H1 (cell line): ENCODE measurements around the gene TLCD3A. TPM values are rescaled to one million over a fixed set of nuclear protein-coding genes. Genes with fewer than 3 reads are reported as not detected.

Experiments used
- CHD2 ChIP-seq: IDR thresholded peaks from 2 replicates; pipeline ENCODE4 v1.6.1; 2012; ENCODE audit warnings: low read length, improper control_type of control experiment
- GABPA ChIP-seq: IDR thresholded peaks from 2 replicates; pipeline ENCODE4 v1.6.1; 2011; ENCODE audit warnings: mild to moderate bottlenecking, low read length, moderate library complexity, borderline replicate concordance; ENCODE audit not compliant: insufficient read depth
- RAD21 ChIP-seq, 2 experiments: IDR thresholded peaks in 1 of 2; conservative IDR thresholded peaks in 1 of 2; 2 replicates each; pipeline ENCODE4 v1.6.1; 2011; ENCODE audit warnings: low read depth in 2 of 2, low read length in 2 of 2, improper control_type of control experiment in 1 of 2, inconsistent platforms in 1 of 2, mild to moderate bottlenecking in 1 of 2, moderate library complexity in 1 of 2
- RBBP5 ChIP-seq: IDR thresholded peaks from 2 replicates; pipeline ENCODE4 v1.7.1; 2012; ENCODE audit warnings: low read depth, mild to moderate bottlenecking, inconsistent platforms, low read length, moderate library complexity, borderline replicate concordance
- RXRA ChIP-seq: IDR thresholded peaks from 2 replicates; pipeline ENCODE4 v1.6.1; 2011; ENCODE audit warnings: low read depth, mild to moderate bottlenecking, low read length, moderate library complexity; ENCODE audit not compliant: insufficient read depth
- SRF ChIP-seq: IDR thresholded peaks from 2 replicates; pipeline ENCODE4 v1.6.1; 2011; ENCODE audit warnings: mild to moderate bottlenecking, low read depth, low read length, moderate library complexity
- polyA plus RNA-seq, 7 experiments: library from polyadenylated mRNA; depleted of rRNA in 3 of 7; stranded (reverse) in 5 of 7; unstranded in 2 of 7; fragments of >200 nt in 5 of 7; fragments of 200-250 nt in 2 of 7; gene quantifications; 1 replicate in 5 of 7; 2 replicates in 1 of 7; 4 replicates in 1 of 7; pipeline versions ENCODE4 v1.2.1 to v1.2.3, GENCODE V29; 2011 to 2013; ENCODE audit warnings: missing spikeins in 2 of 7, mixed read lengths in 2 of 7
- total RNA-seq: library from RNA; stranded (reverse); fragmentation: NEBNext Ultra II Directional; extraction: Animal tissue kit (Norgen Biotek cat#: 25700); gene quantifications from 2 replicates; pipeline ENCODE4 v1.2.1, GENCODE V29; 2021
- TF ChIP-seq, protein P1 (sequence below): IDR thresholded peaks from 2 replicates; pipeline ENCODE4 v1.6.1; 2012; ENCODE audit warnings: inconsistent platforms

The TLCD3A gene
- total and polyA plus RNA-seq, 2 of the 8 experiments (the other 6 are each of a cell fraction or from before 2014, with no cell fraction given) = 26.1 to 48.8 TPM

DNA sequence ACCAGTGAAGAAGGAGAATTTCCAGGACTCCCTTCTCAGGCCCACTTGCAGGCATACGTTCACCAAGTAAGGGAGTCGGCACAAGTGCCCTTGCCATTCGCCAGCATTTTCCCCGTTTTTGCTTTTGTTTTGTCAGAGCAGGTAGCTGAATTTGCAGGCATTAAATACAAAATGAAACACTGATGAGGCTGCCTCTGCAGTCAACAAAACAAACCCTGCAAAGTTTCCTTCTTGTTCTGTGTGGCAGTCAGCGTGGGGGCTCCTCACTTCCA is 41.9 kb downstream of the TLCD3A start (continued):
- TF ChIP-seq CHD2 = no peak
- no peak for TF ChIP-seq GABPA
- TF ChIP-seq SRF = no peak
- TF ChIP-seq RXRA = no peak
- TF ChIP-seq RBBP5 = no peak
- TF ChIP-seq, protein P1, sequence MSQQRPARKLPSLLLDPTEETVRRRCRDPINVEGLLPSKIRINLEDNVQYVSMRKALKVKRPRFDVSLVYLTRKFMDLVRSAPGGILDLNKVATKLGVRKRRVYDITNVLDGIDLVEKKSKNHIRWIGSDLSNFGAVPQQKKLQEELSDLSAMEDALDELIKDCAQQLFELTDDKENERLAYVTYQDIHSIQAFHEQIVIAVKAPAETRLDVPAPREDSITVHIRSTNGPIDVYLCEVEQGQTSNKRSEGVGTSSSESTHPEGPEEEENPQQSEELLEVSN = no peak
- no peak for TF ChIP-seq RAD21 (IDR thresholded peaks at IDR 0.05 in 1 of 2, conservative IDR thresholded peaks at IDR 0.05 in 1 of 2; ENCODE audit: low read depth in 2 of 2, low read length in 2 of 2)
